ENCODE measurements around the gene HHAT. TPM values are rescaled to one million over a fixed set of nuclear protein-coding genes. Genes with fewer than 3 reads are reported as not detected.

Gene HHAT
- total RNA-seq, 2 donors from 2014 or later = 16.3 to 19.0 TPM

DNA sequence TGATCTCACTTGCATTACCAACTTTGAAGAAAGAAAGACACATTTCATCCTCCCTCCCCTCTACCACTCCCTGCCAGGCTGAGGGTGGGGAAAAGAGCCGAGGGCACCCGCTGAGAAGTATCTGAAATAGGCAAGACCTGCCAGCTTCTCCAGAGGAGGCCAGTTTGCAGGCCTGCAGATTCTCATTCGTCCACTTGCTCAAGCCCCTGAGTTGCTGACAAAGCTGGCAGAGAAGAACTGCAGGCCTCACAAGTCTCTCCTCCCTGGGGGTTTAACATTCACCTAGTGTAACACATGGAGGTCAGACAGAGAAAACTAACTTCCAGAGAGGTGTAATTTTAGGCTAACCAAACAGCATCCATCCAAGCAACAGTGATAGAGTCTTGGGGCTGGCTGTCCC lies 376.4 kb downstream of the HHAT start:
- Histone ChIP-seq H3K9me3 (no peaks in the 10 kb centered on the region), H3K36me3 (no peaks in the 10 kb centered on the region), H3K4me1 (replicated peaks) (peaks cover 3% of the 10 kb centered on the region), H3K4me3 (no peak overlapping the region), H3K27me3 (replicated peaks; ENCODE audit: insufficient read depth) (no peaks in the 10 kb centered on the region), H3K27ac (no peak overlapping the region)
- WGBS = 96% methylated on average over 3 of the region's 3 CpGs
- TF ChIP-seq POLR2A (IDR thresholded peaks at IDR 0.05) = no peak
- TF ChIP-seq CTCF (IDR thresholded peaks at IDR 0.05) = no peak
- TF ChIP-seq POLR2AphosphoS5 (IDR thresholded peaks at IDR 0.05) = no peak
- intact Hi-C loops (cut with DNase I) = no loop called here
- DNase-seq (ENCODE audit: low spot score) = no peak

DNA sequence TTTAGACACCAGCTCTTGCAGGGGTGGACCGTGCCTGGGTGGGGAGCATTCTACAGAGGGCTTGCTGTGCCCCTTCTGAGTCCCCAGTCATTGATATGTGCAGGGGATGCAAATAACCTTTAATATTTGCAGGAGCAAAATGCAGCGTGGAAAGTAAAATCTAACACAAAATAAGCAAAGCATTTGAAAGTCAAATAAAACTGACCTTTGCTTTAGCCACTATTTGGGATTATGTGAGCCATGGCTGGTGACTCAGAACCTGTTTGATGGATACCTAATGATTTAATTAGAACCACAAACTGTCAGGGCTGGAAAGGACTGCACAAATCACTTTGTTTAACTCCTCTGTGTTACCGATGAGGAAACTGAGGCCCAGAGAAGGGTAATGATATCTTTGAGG lies 377.5 kb downstream of the HHAT start:
- intact Hi-C loops (cut with DNase I) = no loop called here
- H3K27me3 ChIP-seq (replicated peaks; ENCODE audit: insufficient read depth) = no peaks in the 10 kb centered on the region
- no peaks in the 10 kb centered on the region for H3K36me3 ChIP-seq
- no peak overlapping the region for H3K4me3 ChIP-seq
- peaks cover 3% of the 10 kb centered on the region for H3K4me1 ChIP-seq (replicated peaks)
- H3K27ac ChIP-seq = no peak overlapping the region
- H3K9me3 ChIP-seq = no peaks in the 10 kb centered on the region
- TF ChIP-seq CTCF (IDR thresholded peaks at IDR 0.05) (no peak), POLR2A (IDR thresholded peaks at IDR 0.05) (no peak), POLR2AphosphoS5 (IDR thresholded peaks at IDR 0.05) (no peak)
- no peak for DNase-seq (ENCODE audit: low spot score)
- 58% methylated on average over 3 of the region's 3 CpGs for WGBS

DNA sequence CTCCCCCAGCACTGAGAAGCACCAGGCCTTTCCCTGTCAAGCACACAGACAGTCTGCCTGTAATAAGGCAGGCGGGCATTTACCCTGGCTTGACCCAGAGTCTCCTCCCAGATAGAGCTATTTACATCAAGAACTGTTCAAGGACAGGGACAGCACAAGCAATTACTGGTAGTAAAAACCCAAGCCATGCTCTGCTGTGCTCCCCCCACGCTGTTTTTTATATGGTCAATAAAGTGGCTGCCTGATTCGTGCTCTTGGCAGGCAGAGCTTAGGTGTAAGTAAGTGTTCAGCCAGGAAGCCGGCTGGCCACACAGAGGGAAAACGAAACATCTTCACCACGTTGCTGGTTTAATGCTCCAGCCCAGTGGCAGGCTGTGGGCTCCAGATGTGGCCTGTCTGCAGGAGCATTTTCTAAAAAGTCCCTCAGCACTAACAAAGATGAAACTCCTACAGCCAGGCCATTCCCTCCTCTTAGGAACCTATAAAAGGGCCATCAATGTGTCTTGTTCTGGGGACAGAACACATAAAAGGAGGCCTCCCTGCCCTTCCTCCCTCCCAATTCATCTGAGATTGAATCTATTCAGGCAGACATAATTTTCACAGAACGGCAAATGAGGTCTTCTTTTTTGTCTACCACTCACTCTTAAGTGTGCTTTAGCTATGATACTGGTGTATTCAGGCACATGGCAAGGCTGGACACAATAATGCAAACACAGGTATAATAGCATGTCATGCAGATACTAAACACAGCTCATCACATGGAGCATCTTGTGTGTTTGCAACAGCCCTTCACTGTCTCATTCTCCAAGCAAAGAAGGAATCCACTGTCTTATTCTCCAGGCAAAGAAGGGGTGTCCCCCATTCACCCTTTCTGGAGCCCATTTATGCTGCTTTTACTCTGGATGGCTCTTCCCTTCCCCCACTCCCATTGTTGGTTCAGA lies 378.9 kb downstream of the HHAT start:
- H3K27me3 ChIP-seq (replicated peaks; ENCODE audit: insufficient read depth) = no peaks in the 10 kb centered on the region
- H3K9me3 ChIP-seq = no peaks in the 10 kb centered on the region
- 30% methylated on average over 7 of the region's 7 CpGs for WGBS
- no peak overlapping the region for H3K4me3 ChIP-seq
- DNase-seq (ENCODE audit: low spot score) = peak; percentile 54
- intact Hi-C loops (cut with DNase I) = no loop called here
- H3K27ac ChIP-seq = no peak overlapping the region
- TF ChIP-seq CTCF (IDR thresholded peaks at IDR 0.05) (no peak), POLR2A (IDR thresholded peaks at IDR 0.05) (no peak), POLR2AphosphoS5 (IDR thresholded peaks at IDR 0.05) (peak; percentile 64)
- H3K36me3 ChIP-seq = no peaks in the 10 kb centered on the region
- H3K4me1 ChIP-seq (replicated peaks) = peaks cover 3% of the 10 kb centered on the region

GRCh38 chr1:210709701-210710100 lies 381.0 kb downstream of the HHAT start:
- TF ChIP-seq POLR2AphosphoS5 (IDR thresholded peaks at IDR 0.05) (no peak), CTCF (IDR thresholded peaks at IDR 0.05) (no peak), POLR2A (IDR thresholded peaks at IDR 0.05) (no peak)
- no peak overlapping the region for H3K27ac ChIP-seq
- intact Hi-C loops (cut with DNase I) = no loop called here
- H3K9me3 ChIP-seq = no peaks in the 10 kb centered on the region
- 92% methylated on average over 2 of the region's 2 CpGs for WGBS
- H3K4me1 ChIP-seq (replicated peaks) = peaks cover 3% of the 10 kb centered on the region
- H3K27me3 ChIP-seq (replicated peaks; ENCODE audit: insufficient read depth) = no peaks in the 10 kb centered on the region
- DNase-seq (ENCODE audit: low spot score) = no peak
- no peaks in the 10 kb centered on the region for H3K36me3 ChIP-seq
- no peak overlapping the region for H3K4me3 ChIP-seq
